Measurements from ENCODE around the gene PIGH. TPM values are rescaled to one million over a fixed set of nuclear protein-coding genes. Genes with fewer than 3 reads are reported as not detected.

The PIGH gene, protein sequence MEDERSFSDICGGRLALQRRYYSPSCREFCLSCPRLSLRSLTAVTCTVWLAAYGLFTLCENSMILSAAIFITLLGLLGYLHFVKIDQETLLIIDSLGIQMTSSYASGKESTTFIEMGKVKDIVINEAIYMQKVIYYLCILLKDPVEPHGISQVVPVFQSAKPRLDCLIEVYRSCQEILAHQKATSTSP
- 16.5 to 19.5 TPM (median 18.5 TPM) in 5 replicates for total RNA-seq (2022; extraction: Qiagen RNA extraction)

DNA sequence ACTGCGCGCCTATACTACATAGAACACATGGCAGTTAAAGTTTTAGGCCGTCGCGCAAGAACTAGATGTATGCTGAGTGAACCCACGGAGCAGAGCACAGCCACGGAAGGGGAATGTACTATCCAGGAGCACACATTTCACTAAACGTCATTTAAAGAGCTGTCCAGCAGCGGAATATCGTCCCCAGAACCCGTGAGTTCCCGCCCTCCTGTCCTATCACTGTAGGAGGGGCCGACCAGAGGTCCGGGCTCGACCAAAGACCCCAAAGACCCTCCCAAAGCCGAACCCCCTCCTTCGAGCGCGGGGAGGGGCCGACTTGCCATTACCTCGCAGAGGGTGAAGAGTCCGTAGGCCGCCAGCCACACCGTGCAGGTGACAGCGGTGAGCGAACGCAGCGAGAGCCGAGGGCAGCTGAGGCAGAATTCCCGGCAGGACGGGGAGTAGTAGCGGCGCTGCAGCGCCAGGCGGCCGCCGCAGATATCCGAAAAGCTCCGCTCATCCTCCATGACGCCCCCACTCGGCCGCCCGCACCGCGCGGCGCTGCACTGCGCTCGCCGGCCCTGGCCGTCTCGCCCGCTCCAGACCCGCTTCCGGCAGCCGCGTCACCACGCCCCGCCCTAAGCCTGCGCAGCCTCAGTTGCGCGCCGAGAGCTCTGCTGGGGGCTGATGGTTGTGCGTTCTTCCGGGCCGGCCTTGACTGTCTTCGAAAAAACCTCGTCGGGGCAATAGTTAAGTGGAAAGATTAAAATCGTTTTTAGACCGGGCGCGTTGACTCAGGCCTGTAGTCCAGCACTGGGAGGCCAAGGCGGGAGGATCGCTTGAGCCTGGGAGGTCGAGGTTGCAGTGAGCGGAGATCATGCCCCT, at the start of gene PIGH:
Gene PIGH (minus strand): TSS at position 571 of the 864 bp plus-strand sequence. CDS start 65 bp downstream, at position 506.

DNA sequence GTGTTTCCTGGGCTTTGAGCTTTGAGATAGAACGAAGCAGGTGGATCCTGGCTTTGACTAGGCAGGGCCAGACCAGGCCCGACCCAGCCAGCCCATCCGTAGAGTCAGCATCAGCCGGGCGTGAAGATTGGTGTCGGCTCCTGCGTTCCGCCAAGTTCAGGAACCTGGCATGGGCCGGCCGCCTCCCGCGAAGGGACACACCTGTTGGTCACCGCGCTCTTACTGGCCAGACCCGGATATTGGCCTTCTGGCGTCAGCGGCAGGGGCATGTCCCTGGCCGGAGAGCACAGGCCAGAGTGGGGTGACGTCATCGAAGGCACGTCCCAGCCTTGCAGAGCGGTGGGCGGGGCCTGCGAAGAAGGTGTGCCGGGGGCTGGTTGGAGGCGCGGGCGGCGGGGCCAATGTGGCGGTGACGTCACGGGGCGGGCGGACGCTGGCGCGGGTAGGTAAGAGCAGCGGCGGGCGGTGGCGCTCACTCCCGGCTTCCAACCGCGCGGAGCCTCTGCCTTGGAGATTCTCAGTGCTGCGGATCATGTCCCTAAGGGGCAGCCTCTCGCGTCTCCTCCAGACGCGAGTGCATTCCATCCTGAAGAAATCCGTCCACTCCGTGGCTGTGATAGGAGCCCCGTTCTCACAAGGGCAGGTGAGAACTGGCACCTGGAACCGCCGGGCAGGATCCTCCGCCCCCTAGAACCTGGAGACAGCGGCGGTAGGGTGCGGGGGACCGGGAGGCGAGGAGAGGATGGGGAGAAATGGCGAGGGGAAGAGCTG, 19.6 kb upstream of the PIGH start, which contains the start of gene ARG2:
Gene ARG2 (plus strand): TSS at position 475 of the 771 bp plus-strand sequence. CDS start 58 bp downstream, at position 533.

Other genes with a start within 250 kb of the PIGH start
- gene ATP6V1D, start 240.5 kb downstream of the PIGH start, total RNA-seq (2022; extraction: Qiagen RNA extraction), result 64.3 to 114 TPM (median 65.7 TPM) in 5 replicates
- 218 to 362 TPM (median 230 TPM) in 5 replicates for gene EIF2S1, start 239.9 kb downstream of the PIGH start, total RNA-seq (2022; extraction: Qiagen RNA extraction)
- gene PLEK2, start 188.1 kb downstream of the PIGH start, total RNA-seq (2022; extraction: Qiagen RNA extraction), result 16.7 to 18.8 TPM (median 17.4 TPM) in 5 replicates
- gene TMEM229B, start 111.5 kb downstream of the PIGH start, total RNA-seq (2022; extraction: Qiagen RNA extraction), result 0.17 to 0.32 TPM (median 0.19 TPM) in 5 replicates
- gene PLEKHH1, start 67.0 kb downstream of the PIGH start, total RNA-seq (2022; extraction: Qiagen RNA extraction), result 2.2 to 3.8 TPM (median 3.1 TPM) in 5 replicates
- 1.5 to 2.5 TPM (median 2.1 TPM) in 5 replicates for gene ARG2, start 19.7 kb upstream of the PIGH start, total RNA-seq (2022; extraction: Qiagen RNA extraction)
- 72.9 to 91.3 TPM (median 85.0 TPM) in 5 replicates for gene VTI1B, start 74.4 kb upstream of the PIGH start, total RNA-seq (2022; extraction: Qiagen RNA extraction)
- gene RDH11, start 95.5 kb upstream of the PIGH start, total RNA-seq (2022; extraction: Qiagen RNA extraction), result 50.5 to 58.3 TPM (median 52.3 TPM) in 5 replicates
- 0.03 to 0.07 TPM (median 0.06 TPM) in 3 of 5 replicates, not detected in the others for gene RDH12, start 101.6 kb upstream of the PIGH start, total RNA-seq (2022; extraction: Qiagen RNA extraction)
- gene ZFYVE26, start 216.3 kb upstream of the PIGH start, total RNA-seq (2022; extraction: Qiagen RNA extraction), result 5.0 to 6.2 TPM (median 5.5 TPM) in 5 replicates
- gene RAD51B, start 219.5 kb upstream of the PIGH start, total RNA-seq (2022; extraction: Qiagen RNA extraction), result 3.6 to 5.6 TPM (median 4.2 TPM) in 5 replicates

All from A549 treated with AZD2906 at 1 μM for 4 hours (cell line).